IPS-11a (cell line): Measurements from ENCODE around the gene AQP9.
"Not testable (repeated sequence)": the region's sequence is repeated elsewhere in the genome, so short reads cannot be mapped to it uniquely, and the experiment has no call there.

Source experiments
- H3K4me3 ChIP-seq: one replicate; pipeline ENCODE4 v1.5.1; 2013; ENCODE audit warnings: low read depth, low read length, control low read depth

AQP9 gene

GRCh38 chr15:58175955-58176354, 37.8 kb downstream of the AQP9 start:
- no peak overlapping the region for H3K4me3 ChIP-seq

GRCh38 chr15:58178668-58179067, 40.5 kb downstream of the AQP9 start:
- no peak overlapping the region for H3K4me3 ChIP-seq

GRCh38 chr15:58179206-58179605, 41.0 kb downstream of the AQP9 start:
- no peak overlapping the region for H3K4me3 ChIP-seq

GRCh38 chr15:58179741-58180381, 41.7 kb downstream of the AQP9 start:
- no peak overlapping the region for H3K4me3 ChIP-seq

- H3K4me3 ChIP-seq: no peak overlapping the region
Observed at GRCh38 chr15:58182460-58183163, 44.4 kb downstream of the AQP9 start.

- no peak overlapping the region for H3K4me3 ChIP-seq
Observed at GRCh38 chr15:58185439-58185838, 47.3 kb downstream of the AQP9 start.

- H3K4me3 ChIP-seq: no peak overlapping the region
Observed at GRCh38 chr15:58189148-58189811, 51.1 kb downstream of the AQP9 start.

- no peak overlapping the region for H3K4me3 ChIP-seq
Observed at GRCh38 chr15:58190419-58190818, 52.2 kb downstream of the AQP9 start.

GRCh38 chr15:58193636-58194035, 55.5 kb downstream of the AQP9 start:
- H3K4me3 ChIP-seq: not testable (repeated sequence)

GRCh38 chr15:58200739-58201138, 62.6 kb downstream of the AQP9 start:
- no peak overlapping the region for H3K4me3 ChIP-seq

GRCh38 chr15:58201516-58201915, 63.3 kb downstream of the AQP9 start:
- H3K4me3 ChIP-seq: no peak overlapping the region

- H3K4me3 ChIP-seq: no peak overlapping the region
Observed at GRCh38 chr15:58203537-58203936, 65.4 kb downstream of the AQP9 start.

GRCh38 chr15:58206151-58206550, 68.0 kb downstream of the AQP9 start:
- no peak overlapping the region for H3K4me3 ChIP-seq

- not testable (repeated sequence) for H3K4me3 ChIP-seq
Observed at GRCh38 chr15:58208217-58208616, 70.0 kb downstream of the AQP9 start.

GRCh38 chr15:58209007-58209481, 70.9 kb downstream of the AQP9 start:
- H3K4me3 ChIP-seq: not testable (repeated sequence)

GRCh38 chr15:58210031-58210430, 71.8 kb downstream of the AQP9 start:
- not testable (repeated sequence) for H3K4me3 ChIP-seq

GRCh38 chr15:58212909-58213526, 74.8 kb downstream of the AQP9 start:
- H3K4me3 ChIP-seq: no peak overlapping the region

- no peak overlapping the region for H3K4me3 ChIP-seq
Observed at GRCh38 chr15:58213587-58214338, 75.6 kb downstream of the AQP9 start.

- no peak overlapping the region for H3K4me3 ChIP-seq
Observed at GRCh38 chr15:58214591-58215340, 76.6 kb downstream of the AQP9 start.

- H3K4me3 ChIP-seq: no peak overlapping the region
Observed at GRCh38 chr15:58217460-58217859, 79.3 kb downstream of the AQP9 start.
